ENCODE results near the gene LRRC49.

DNA sequence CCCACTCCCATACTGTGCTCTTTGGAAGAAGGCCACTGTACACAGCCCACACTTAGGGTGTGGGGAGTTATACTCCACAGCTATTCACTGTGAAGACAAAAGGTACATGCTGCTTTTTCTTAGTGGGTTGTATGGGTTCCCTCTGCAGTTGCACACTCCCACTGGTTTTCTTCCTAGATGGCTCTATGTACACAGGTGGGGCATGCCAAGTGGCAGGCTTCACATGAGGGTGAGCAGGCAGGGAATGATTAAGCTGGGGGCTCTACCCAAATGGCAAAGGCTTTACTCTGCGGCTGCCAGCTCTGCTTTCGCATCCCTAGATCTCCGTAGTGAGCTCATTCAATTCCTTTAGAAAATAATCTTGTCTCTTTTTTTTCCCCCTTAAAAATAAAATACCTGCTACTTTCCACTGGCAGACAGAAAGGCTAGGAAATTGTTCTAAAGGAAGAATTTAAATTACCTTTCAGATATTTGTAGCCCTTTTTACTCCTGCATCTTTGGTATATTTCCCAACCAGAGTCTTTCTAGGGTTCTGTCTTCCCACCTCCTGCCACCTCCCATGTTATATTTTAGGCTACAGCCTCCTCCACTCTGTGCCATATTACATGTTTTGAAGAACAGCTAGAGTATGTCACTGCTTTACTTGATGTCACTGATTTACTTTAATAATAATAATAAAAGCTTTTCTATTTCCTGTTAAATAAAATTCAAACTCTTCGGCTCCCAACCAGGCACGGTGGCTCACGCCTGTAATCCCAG, 46.8 kb upstream of the LRRC49 start:
- TF ChIP-seq, protein P1, sequence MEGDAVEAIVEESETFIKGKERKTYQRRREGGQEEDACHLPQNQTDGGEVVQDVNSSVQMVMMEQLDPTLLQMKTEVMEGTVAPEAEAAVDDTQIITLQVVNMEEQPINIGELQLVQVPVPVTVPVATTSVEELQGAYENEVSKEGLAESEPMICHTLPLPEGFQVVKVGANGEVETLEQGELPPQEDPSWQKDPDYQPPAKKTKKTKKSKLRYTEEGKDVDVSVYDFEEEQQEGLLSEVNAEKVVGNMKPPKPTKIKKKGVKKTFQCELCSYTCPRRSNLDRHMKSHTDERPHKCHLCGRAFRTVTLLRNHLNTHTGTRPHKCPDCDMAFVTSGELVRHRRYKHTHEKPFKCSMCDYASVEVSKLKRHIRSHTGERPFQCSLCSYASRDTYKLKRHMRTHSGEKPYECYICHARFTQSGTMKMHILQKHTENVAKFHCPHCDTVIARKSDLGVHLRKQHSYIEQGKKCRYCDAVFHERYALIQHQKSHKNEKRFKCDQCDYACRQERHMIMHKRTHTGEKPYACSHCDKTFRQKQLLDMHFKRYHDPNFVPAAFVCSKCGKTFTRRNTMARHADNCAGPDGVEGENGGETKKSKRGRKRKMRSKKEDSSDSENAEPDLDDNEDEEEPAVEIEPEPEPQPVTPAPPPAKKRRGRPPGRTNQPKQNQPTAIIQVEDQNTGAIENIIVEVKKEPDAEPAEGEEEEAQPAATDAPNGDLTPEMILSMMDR (conservative IDR thresholded peaks at IDR 0.05; ENCODE audit: low read depth in 2 of 2), result no peak
- TF ChIP-seq EZH2 (IDR thresholded peaks at IDR 0.05; ENCODE audit: low read depth, unreplicated experiment) (no peak), CREB1 (CRISPR knock-in tag; IDR thresholded peaks at IDR 0.05; ENCODE audit: low read depth) (no peak), POLR2AphosphoS5 (IDR thresholded peaks at IDR 0.05; ENCODE audit: low read depth) (no peak), ZNF331 (CRISPR knock-in tag; IDR thresholded peaks at IDR 0.05; ENCODE audit: low read depth) (no peak), STAT1 (IDR thresholded peaks at IDR 0.05; ENCODE audit: unreplicated experiment) (no peak), EZH2phosphoT487 (IDR thresholded peaks at IDR 0.05; ENCODE audit: unreplicated experiment) (no peak), JUNB (IDR thresholded peaks at IDR 0.05; ENCODE audit: unreplicated experiment) (no peak)
- TF ChIP-seq, protein P2, sequence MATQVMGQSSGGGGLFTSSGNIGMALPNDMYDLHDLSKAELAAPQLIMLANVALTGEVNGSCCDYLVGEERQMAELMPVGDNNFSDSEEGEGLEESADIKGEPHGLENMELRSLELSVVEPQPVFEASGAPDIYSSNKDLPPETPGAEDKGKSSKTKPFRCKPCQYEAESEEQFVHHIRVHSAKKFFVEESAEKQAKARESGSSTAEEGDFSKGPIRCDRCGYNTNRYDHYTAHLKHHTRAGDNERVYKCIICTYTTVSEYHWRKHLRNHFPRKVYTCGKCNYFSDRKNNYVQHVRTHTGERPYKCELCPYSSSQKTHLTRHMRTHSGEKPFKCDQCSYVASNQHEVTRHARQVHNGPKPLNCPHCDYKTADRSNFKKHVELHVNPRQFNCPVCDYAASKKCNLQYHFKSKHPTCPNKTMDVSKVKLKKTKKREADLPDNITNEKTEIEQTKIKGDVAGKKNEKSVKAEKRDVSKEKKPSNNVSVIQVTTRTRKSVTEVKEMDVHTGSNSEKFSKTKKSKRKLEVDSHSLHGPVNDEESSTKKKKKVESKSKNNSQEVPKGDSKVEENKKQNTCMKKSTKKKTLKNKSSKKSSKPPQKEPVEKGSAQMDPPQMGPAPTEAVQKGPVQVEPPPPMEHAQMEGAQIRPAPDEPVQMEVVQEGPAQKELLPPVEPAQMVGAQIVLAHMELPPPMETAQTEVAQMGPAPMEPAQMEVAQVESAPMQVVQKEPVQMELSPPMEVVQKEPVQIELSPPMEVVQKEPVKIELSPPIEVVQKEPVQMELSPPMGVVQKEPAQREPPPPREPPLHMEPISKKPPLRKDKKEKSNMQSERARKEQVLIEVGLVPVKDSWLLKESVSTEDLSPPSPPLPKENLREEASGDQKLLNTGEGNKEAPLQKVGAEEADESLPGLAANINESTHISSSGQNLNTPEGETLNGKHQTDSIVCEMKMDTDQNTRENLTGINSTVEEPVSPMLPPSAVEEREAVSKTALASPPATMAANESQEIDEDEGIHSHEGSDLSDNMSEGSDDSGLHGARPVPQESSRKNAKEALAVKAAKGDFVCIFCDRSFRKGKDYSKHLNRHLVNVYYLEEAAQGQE (IDR thresholded peaks at IDR 0.05; ENCODE audit: unreplicated experiment), result no peak
- TF ChIP-seq, protein P3, sequence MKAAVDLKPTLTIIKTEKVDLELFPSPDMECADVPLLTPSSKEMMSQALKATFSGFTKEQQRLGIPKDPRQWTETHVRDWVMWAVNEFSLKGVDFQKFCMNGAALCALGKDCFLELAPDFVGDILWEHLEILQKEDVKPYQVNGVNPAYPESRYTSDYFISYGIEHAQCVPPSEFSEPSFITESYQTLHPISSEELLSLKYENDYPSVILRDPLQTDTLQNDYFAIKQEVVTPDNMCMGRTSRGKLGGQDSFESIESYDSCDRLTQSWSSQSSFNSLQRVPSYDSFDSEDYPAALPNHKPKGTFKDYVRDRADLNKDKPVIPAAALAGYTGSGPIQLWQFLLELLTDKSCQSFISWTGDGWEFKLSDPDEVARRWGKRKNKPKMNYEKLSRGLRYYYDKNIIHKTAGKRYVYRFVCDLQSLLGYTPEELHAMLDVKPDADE (IDR thresholded peaks at IDR 0.05), result no peak

Data from GM23338 (cell line).